NCI-H2227 (cell line): ENCODE measurements around the gene POU2F3.

Source experiments
- DNase-seq: peaks from one replicate; lab custom pipeline; 2025; ENCODE audit not compliant: unreplicated experiment; lab: John Stamatoyannopoulos, UW

Gene POU2F3

GRCh38 chr11:120337355-120338106 is 97.6 kb downstream of the POU2F3 start:
- DNase-seq: no peak

DNA sequence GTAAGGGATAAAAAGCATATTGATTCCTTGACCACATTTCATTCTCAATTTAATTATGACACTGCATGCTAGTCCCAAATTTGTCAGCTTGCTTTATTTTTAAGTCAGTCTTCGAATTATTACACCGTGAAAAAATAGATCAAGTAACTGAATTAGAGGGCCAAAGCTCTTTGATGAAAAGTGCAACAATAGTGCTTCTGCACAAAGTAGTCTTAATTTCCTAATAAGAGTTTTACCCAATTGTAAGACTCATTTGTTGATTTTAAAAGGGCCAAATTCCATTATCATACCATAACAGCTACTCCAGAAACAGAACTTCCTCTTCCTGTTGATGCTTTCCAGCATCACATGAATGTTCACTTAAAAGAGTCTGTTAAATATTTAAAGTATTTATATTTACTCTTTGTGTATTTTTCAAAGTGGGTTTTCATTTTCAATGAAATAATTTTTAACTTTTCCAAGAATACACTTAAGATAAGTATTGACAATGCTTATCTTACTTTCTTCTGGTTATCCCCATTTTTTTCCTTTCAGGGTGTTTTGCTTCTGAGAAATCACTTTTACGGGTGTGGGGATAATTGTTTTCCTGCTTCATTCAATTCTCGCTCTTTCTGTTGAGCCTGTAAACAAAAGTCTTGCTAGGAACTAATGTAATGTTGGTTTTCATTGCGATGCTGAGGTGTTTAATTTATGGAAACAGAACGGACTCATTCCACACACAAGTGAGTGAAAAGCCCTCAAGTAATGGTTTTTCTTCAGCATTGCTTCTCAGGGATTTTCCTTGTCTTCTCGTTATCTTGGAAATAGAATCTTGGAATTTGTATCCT is 98.4 kb downstream of the POU2F3 start:
- DNase-seq: no peak

DNA sequence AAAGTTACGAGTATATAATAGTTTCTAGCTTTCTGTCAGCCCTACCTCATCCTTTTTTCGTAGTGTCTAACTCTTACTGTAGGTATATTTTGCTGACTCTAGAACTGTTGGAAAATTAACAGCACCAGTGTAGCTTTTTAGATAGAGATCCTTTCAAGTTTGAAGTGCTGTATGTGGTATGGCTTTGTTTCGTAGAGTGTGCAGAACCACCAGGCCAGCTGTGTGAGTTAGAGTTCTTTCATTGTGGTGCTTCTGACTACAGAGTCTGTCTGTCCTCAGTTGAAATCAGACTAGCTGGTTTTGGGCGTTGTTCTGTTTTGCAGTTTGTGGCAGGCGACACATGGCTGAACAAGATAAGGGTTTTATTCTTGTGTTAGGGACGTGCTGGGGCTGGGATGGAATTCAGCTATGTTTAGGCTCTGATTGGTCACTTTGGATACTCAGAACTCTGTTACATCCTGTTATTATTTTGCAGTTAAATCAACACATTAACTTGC is 99.5 kb downstream of the POU2F3 start:
- DNase-seq: no peak

DNA sequence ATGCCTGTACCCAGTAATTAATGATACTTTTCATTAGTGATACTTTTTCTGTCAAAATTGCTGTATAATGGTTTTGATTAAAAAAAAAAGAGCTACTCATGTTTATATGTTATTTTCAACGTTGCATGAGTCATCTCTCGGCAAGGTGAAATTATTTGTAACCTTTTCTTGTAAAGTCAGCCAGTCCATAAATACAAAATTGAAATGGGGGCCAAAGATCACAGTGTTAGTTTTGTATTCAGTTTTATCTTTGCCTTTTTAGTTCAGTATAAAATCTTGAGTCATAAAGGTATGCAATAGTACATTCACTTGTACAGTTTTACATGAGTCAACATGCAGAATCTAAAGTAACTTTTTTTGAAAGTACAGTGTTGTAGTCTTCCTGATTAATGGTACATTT is 100.6 kb downstream of the POU2F3 start:
- no peak for DNase-seq

GRCh38 chr11:120342226-120342625 is 102.3 kb downstream of the POU2F3 start:
- no peak for DNase-seq

DNA sequence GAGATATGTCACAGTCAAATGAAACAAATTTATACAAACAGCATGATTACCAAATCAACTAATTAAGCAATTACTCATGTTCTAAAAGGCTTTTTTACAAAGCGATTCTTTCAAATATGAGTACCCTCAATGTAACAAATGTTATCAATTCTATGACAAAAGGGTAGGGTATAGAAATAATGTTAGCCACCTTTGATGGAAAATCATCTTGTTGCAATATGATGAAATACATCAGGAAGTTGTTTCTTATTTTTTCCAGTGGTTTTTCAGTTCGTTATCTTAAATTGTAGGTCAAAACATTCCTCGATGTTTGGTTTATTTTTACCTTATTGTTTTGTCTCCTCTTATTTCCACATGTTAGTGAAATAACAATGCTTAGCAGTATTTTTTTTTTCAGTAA is 102.7 kb downstream of the POU2F3 start:
- DNase-seq: no peak

DNA sequence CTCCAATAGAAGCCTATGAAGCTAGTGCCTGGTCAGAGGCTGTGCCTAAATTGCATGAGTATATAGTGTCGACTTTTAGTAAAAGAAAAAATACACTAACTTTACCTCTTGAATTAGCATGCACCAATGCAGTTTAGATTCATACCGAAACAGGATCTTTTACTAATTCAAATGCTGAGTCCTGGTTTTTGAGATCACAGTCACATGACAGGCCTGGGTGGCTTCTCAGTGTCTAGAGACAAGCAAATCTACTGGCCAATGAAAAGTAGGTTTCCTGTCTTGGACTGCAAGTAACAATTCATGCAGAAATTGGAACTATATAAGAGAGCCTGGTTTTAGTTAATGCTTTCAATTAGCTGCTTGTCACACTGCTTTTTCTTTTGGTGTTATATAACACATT is 103.5 kb downstream of the POU2F3 start:
- DNase-seq: no peak

GRCh38 chr11:120344302-120345004 is 104.5 kb downstream of the POU2F3 start:
- DNase-seq: no peak

GRCh38 chr11:120346233-120346632 is 106.3 kb downstream of the POU2F3 start:
- DNase-seq: no peak

- no peak for DNase-seq
Observed at GRCh38 chr11:120350637-120351036, 110.7 kb downstream of the POU2F3 start.

DNA sequence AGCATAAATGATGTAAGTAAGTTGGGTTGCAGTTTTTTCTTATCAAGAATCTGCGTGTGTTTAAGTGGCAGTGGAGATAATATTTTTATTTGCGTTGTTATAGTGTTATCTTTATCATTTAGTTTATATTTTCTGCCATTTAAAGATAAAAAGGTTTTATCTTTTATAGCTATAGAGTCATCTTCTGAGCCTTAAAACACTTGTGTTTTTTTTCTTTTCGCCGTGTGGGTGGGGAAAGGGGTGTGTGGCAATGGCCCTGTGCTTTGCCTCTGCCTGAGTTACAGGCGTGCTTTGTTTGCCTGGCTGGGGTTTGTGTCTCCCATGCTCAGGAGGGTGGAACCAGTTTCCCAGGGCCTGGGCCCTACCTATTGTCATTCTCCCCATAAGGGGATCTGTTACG is 112.5 kb downstream of the POU2F3 start:
- DNase-seq: no peak

DNA sequence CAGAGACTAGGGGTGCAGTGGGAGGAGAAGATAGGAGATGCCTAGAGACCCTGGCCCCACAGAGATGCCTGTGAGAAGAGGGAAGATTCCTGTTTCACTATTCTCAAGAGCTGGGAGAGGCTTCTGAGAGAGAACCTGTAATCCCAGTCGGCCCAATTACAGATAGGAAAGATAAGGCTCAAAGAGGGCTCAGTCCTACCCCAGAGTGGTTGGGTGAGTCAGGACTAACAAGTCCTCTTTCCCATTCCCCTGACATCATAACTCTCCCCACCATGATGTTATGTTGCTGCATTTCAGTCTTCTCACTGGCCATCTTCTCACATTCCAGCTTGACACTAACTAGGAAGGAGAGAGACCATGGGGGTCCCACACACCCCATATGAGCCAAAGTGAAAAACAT is 114.1 kb downstream of the POU2F3 start:
- DNase-seq: no peak

DNA sequence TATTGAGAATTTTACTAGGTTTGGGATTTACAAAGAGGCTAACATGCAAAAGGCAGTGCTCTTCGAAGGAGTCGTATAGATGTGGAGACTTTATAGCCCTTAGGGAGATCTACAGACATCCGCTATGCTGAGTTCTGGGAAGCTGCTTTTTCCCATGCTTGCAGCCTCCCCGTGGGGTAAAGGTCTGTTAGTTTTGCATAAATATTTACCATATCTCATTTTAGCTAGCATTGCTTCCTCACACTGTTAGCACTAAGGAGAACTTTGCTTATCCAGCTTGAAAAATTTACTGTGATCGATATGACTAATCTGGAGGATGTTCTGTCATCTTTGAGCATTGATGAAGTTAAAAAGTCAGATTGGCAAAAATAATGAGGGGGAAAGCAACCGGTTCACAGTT is 114.8 kb downstream of the POU2F3 start:
- DNase-seq: no peak

- DNase-seq: no peak
Observed at GRCh38 chr11:120357620-120358019, 117.7 kb downstream of the POU2F3 start.

DNA sequence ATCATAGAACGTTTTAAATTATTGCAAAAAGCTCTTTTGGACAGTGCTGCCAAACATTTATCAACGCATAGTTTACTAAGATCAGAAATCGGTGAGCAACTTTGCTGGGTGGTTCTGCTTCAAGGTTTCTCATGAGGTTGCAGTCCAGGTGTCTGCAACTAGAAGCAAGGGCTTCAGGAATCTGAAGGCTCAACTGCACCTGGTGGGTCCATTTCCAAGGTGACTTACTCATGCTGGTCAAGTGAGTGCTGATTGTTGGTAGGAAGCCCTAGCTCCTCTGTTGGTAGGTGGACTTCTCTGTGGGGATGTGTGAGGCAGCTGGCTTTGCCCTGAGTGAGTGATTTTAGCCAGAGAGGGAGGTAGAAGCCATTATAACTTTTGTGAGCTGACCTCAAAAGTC is 118.8 kb downstream of the POU2F3 start:
- DNase-seq: no peak

GRCh38 chr11:120363436-120363835 is 123.5 kb downstream of the POU2F3 start:
- DNase-seq: no peak

- DNase-seq: no peak
Observed at GRCh38 chr11:120365512-120365911, 125.6 kb downstream of the POU2F3 start.
